H9 (cell line): Measurements from ENCODE around the gene DNAJA4. TPM values are rescaled to one million over a fixed set of nuclear protein-coding genes. Genes with fewer than 3 reads are reported as not detected.

Experiments used
- DNase-seq: peaks from one replicate; pipeline ENCODE4 v3.0.0-alpha.2; 2017
- H2AFZ ChIP-seq: one replicate; pipeline ENCODE4 v1.6.1; 2013; ENCODE audit warnings: mild to moderate bottlenecking, low read length, control low read depth, moderate library complexity
- H2AK5ac ChIP-seq: 2 replicates; pipeline ENCODE4 v1.6.1; 2013; ENCODE audit warnings: low read length, control low read depth, mixed read lengths; ENCODE audit not compliant: insufficient read length
- H2BK120ac ChIP-seq: one replicate; pipeline ENCODE4 v1.6.1; 2013; ENCODE audit warnings: low read depth, mild to moderate bottlenecking, low read length, control low read depth, inconsistent platforms; ENCODE audit not compliant: poor library complexity, severe bottlenecking
- H2BK12ac ChIP-seq: 2 replicates; pipeline ENCODE4 v1.6.1; 2013; ENCODE audit warnings: low read length, control low read depth, mixed read lengths, low read depth; ENCODE audit not compliant: insufficient read length
- H2BK15ac ChIP-seq: 2 replicates; pipeline ENCODE4 v1.6.1; 2013; ENCODE audit warnings: low read depth, low read length, control low read depth
- H2BK20ac ChIP-seq: one replicate; pipeline ENCODE4 v1.6.1; 2013; ENCODE audit warnings: low read depth, mild to moderate bottlenecking, low read length, control low read depth, inconsistent platforms; ENCODE audit not compliant: poor library complexity, severe bottlenecking
- H2BK5ac ChIP-seq: 2 replicates; pipeline ENCODE4 v1.6.1; 2013; ENCODE audit warnings: low read length, control low read depth, mixed read lengths; ENCODE audit not compliant: insufficient read length
- H3K14ac ChIP-seq: 2 replicates; pipeline ENCODE4 v1.6.1; 2013; ENCODE audit warnings: low read length, control low read depth; ENCODE audit not compliant: insufficient read depth
- H3K18ac ChIP-seq: 2 replicates; pipeline ENCODE4 v1.6.1; 2013; ENCODE audit warnings: low read depth, mild to moderate bottlenecking, mixed read lengths, low read length, control low read depth; ENCODE audit not compliant: insufficient read length
- H3K23ac ChIP-seq: 2 replicates; pipeline ENCODE4 v1.6.1; 2013; ENCODE audit warnings: low read length, control low read depth, mixed read lengths, low read depth; ENCODE audit not compliant: insufficient read length
- H3K23me2 ChIP-seq: 2 replicates; pipeline ENCODE4 v1.6.1; 2013; ENCODE audit warnings: low read depth, mild to moderate bottlenecking, mixed read lengths, low read length, control low read depth; ENCODE audit not compliant: insufficient read length, poor library complexity, severe bottlenecking
- H3K27ac ChIP-seq: 2 replicates; pipeline ENCODE4 v1.5.1; 2013; ENCODE audit warnings: low read length, control low read depth, mixed read lengths, low read depth; ENCODE audit not compliant: insufficient read length
- H3K27me3 ChIP-seq: 2 replicates; pipeline ENCODE4 v1.6.1; 2013; ENCODE audit warnings: low read length, control low read depth, inconsistent platforms; ENCODE audit not compliant: insufficient read depth
- H3K4ac ChIP-seq: 2 replicates; pipeline ENCODE4 v1.6.1; 2013; ENCODE audit warnings: low read depth, mild to moderate bottlenecking, control low read depth, inconsistent platforms, low read length, moderate library complexity
- H3K4me1 ChIP-seq: 2 replicates; pipeline ENCODE4 v1.6.1; 2013; ENCODE audit warnings: low read length, control low read depth, inconsistent platforms; ENCODE audit not compliant: insufficient read depth
- H3K4me2 ChIP-seq: 2 replicates; pipeline ENCODE4 v1.6.1; 2013; ENCODE audit warnings: low read length, control low read depth, mixed read lengths; ENCODE audit not compliant: insufficient read length, insufficient read depth
- H3K56ac ChIP-seq: 2 replicates; pipeline ENCODE4 v1.6.1; 2013; ENCODE audit warnings: low read depth, mild to moderate bottlenecking, mixed read lengths, low read length, control low read depth; ENCODE audit not compliant: insufficient read length
- H3K79me1 ChIP-seq: 2 replicates; pipeline ENCODE4 v1.6.1; 2013; ENCODE audit warnings: low read depth, mild to moderate bottlenecking, moderate library complexity, low read length, control low read depth, inconsistent platforms; ENCODE audit not compliant: insufficient read depth, poor library complexity, severe bottlenecking
- H3K79me2 ChIP-seq: 2 replicates; pipeline ENCODE4 v1.6.1; 2013; ENCODE audit warnings: low read length, control low read depth, inconsistent platforms; ENCODE audit not compliant: insufficient read depth
- H3K9ac ChIP-seq: 2 replicates; pipeline ENCODE4 v1.6.1; 2013; ENCODE audit warnings: low read length, control low read depth, mixed read lengths; ENCODE audit not compliant: insufficient read length; ENCODE audit errors: extremely low read depth
- H3K9me3 ChIP-seq: one replicate; pipeline ENCODE4 v1.6.1; 2013; ENCODE audit warnings: low read depth, low read length, inconsistent platforms; ENCODE audit not compliant: control insufficient read depth
- H3T11ph ChIP-seq: one replicate; pipeline ENCODE4 v1.6.1; 2013; ENCODE audit warnings: mild to moderate bottlenecking, low read length, control low read depth, inconsistent platforms
- H4K20me1 ChIP-seq: one replicate; pipeline ENCODE4 v1.6.1; 2013; ENCODE audit not compliant: control insufficient read depth, insufficient read length, insufficient read depth
- H4K5ac ChIP-seq: 2 replicates; pipeline ENCODE4 v1.6.1; 2013; ENCODE audit warnings: low read depth, mild to moderate bottlenecking, mixed read lengths, low read length, control low read depth; ENCODE audit not compliant: insufficient read length
- H4K8ac ChIP-seq: replicated peaks from 2 replicates; pipeline ENCODE4 v1.6.1; 2013; ENCODE audit warnings: low read length, control low read depth, mixed read lengths, low read depth; ENCODE audit not compliant: insufficient read length
- H4K91ac ChIP-seq: 2 replicates; pipeline ENCODE4 v1.6.1; 2013; ENCODE audit warnings: low read depth, mild to moderate bottlenecking, moderate library complexity, mixed read lengths, low read length, control low read depth; ENCODE audit not compliant: insufficient read length
- H3K27ac Mint-ChIP-seq, 3 experiments: 2 replicates in 2 of 3; 3 replicates in 1 of 3; pipeline ENCODE4 v1.8.0; 2020 to 2021; ENCODE audit warnings: mixed read lengths in 3 of 3, mild to moderate bottlenecking in 1 of 3, moderate library complexity in 1 of 3
- H3K27me3 Mint-ChIP-seq: 2 replicates; pipeline ENCODE4 v1.8.0; 2021; ENCODE audit warnings: low read depth, mild to moderate bottlenecking, moderate library complexity, mixed read lengths
- H3K36me3 Mint-ChIP-seq, 3 experiments: 2 replicates in 2 of 3; 3 replicates in 1 of 3; pipeline ENCODE4 v1.8.0; 2020 to 2021; ENCODE audit warnings: low read depth in 3 of 3, mixed read lengths in 3 of 3; ENCODE audit not compliant: insufficient read depth in 1 of 3
- H3K4me1 Mint-ChIP-seq, 2 experiments: 2 replicates each; pipeline ENCODE4 v1.8.0; 2020; ENCODE audit warnings: mixed read lengths in 2 of 2
- H3K4me3 Mint-ChIP-seq, 2 experiments: 2 replicates in 1 of 2; 3 replicates in 1 of 2; pipeline ENCODE4 v1.8.0; 2020 to 2021; ENCODE audit warnings: mild to moderate bottlenecking in 2 of 2, mixed read lengths in 2 of 2, moderate library complexity in 1 of 2
- H3K9me3 Mint-ChIP-seq, 2 experiments: 2 replicates in 1 of 2; 3 replicates in 1 of 2; pipeline ENCODE4 v1.8.0; 2020; ENCODE audit warnings: mild to moderate bottlenecking in 2 of 2, mixed read lengths in 2 of 2, moderate library complexity in 1 of 2
- CTCF ChIP-seq: fragments of 200-600 bp; sonication (generic); conservative IDR thresholded peaks from 3 replicates; pipeline ENCODE4 v1.8.0; 2021; ENCODE audit warnings: antibody characterized with exemption, mild to moderate bottlenecking
- WGBS: extraction: QIAGEN DNeasy Blood & Tissue Kit; methylation state at CpG from one replicate; pipeline ENCODE4 v1.1.7; 2013; ENCODE audit warnings: missing lambda C conversion rate, low lambda C conversion rate, mixed read lengths; ENCODE audit not compliant: insufficient read length; ENCODE audit errors: extremely low coverage; 5-methylcytosine and 5-hydroxymethylcytosine counted together
- total RNA-seq: library from RNA; stranded (reverse); gene quantifications from 2 replicates; pipeline ENCODE4 v1.2.1, GENCODE V29; 2021

The DNAJA4 gene
- total RNA-seq, 1 experiment from 2014 or later, result 0.13 TPM

GRCh38 chr15:78322243-78322642 lies 57.9 kb downstream of the DNAJA4 start:
- Mint-ChIP-seq H3K4me3 (peak overlapping the region in 1 of 2 experiments; percentile 37; a peak in 3 of 5 replicates), H3K36me3 (no peaks in the 10 kb centered on the region), H3K27me3 (peaks cover 2% of the 10 kb centered on the region), H3K9me3 (no peaks in the 10 kb centered on the region; a peak in 1 of 5 replicates), H3K27ac (peak overlapping the region; percentile 33 to 95 (median 93); a peak in 5 of 7 replicates), H3K4me1 (peaks cover 27 to 46% of the 10 kb centered on the region in 2 experiments)
- Histone ChIP-seq H4K8ac (peak overlapping the region; percentile 61), H2AK5ac (no peak overlapping the region), H2BK12ac (no peak overlapping the region), H2BK120ac (no peak overlapping the region), H4K20me1 (no peaks in the 10 kb centered on the region), H3K79me1 (no peaks in the 10 kb centered on the region), H3K4ac (no peak overlapping the region), H2BK15ac (no peak overlapping the region), H3K4me2 (no peak overlapping the region), H3K9me3 (no peaks in the 10 kb centered on the region), H3K27ac (no peak overlapping the region), H3K23me2 (no peaks in the 10 kb centered on the region), H2BK5ac (no peak overlapping the region), H3K79me2 (no peaks in the 10 kb centered on the region), H2BK20ac (no peak overlapping the region), H3K9ac (no peak overlapping the region), H3K18ac (peak overlapping the region; percentile 89), H4K5ac (peak overlapping the region; percentile 41), H3K27me3 (no peaks in the 10 kb centered on the region), H4K91ac (no peak overlapping the region), H3K23ac (no peak overlapping the region), H3K56ac (no peak overlapping the region), H2AFZ (no peak overlapping the region), H3T11ph (no peak overlapping the region), H3K14ac (peak overlapping the region; percentile 66), H3K4me1 (peaks cover 7% of the 10 kb centered on the region; the same call in 1 of the 2 replicates)
- no CpG with 5 or more reads among the region's 15 CpGs for WGBS
- peak; percentile 50 for DNase-seq
- TF ChIP-seq CTCF, result no peak
